Bronchial epithelial cell (primary cell): ENCODE results near the gene APCDD1. TPM values are rescaled to one million over a fixed set of nuclear protein-coding genes. Genes with fewer than 3 reads are reported as not detected.

Experiments used
- DNase-seq: peaks from one replicate; pipeline ENCODE4 v3.0.0-alpha.2; 2010; ENCODE audit warnings: low read depth
- FAIRE-seq: peaks from 2 replicates; lab custom pipeline; 2011; peaks lifted over from hg19 to GRCh38; lab: Jason Lieb, UNC
- H3K27me3 ChIP-seq: 2 replicates; pipeline ENCODE4 v1.5.1; 2011; ENCODE audit warnings: low read length; ENCODE audit not compliant: control insufficient read depth, insufficient read depth
- H3K36me3 ChIP-seq: 2 replicates; pipeline ENCODE4 v1.5.1; 2011; ENCODE audit warnings: low read length; ENCODE audit not compliant: control insufficient read depth, insufficient read depth
- H3K4me3 ChIP-seq: 2 replicates; pipeline ENCODE4 v1.5.1; 2011; ENCODE audit warnings: mild to moderate bottlenecking, low read depth, low read length, control low read depth
- CTCF ChIP-seq: IDR thresholded peaks from 2 replicates; pipeline ENCODE4 v1.5.1; 2011; ENCODE audit warnings: mild to moderate bottlenecking, moderate library complexity, low read length, control low read depth, inconsistent platforms; ENCODE audit not compliant: insufficient read depth, severe bottlenecking
- total RNA-seq: library from RNA; depleted of rRNA; stranded (reverse); fragments of >200 nt; gene quantifications from 2 replicates; pipeline ENCODE4 v1.2.1, GENCODE V29; 2014

APCDD1 gene
- total RNA-seq, 1 donor from 2014 or later: under 0.01 TPM

GRCh38 chr18:10519999-10520935 lies 65.8 kb downstream of the APCDD1 start:
- peak; percentile 83 for TF ChIP-seq CTCF
- no peak for FAIRE-seq
- Histone ChIP-seq H3K4me3 (no peak overlapping the region), H3K27me3 (no peaks in the 10 kb centered on the region), H3K36me3 (no peaks in the 10 kb centered on the region)
- peak; percentile 73 for DNase-seq

GRCh38 chr18:10521566-10521965 lies 67.1 kb downstream of the APCDD1 start:
- Histone ChIP-seq H3K36me3 (no peaks in the 10 kb centered on the region), H3K4me3 (no peak overlapping the region), H3K27me3 (no peaks in the 10 kb centered on the region)
- FAIRE-seq: no peak
- no peak for TF ChIP-seq CTCF
- no peak for DNase-seq

- Histone ChIP-seq H3K4me3 (no peak overlapping the region), H3K36me3 (no peaks in the 10 kb centered on the region), H3K27me3 (no peaks in the 10 kb centered on the region)
- FAIRE-seq (no peak), DNase-seq (no peak)
- TF ChIP-seq CTCF: no peak
These were observed 68.1 kb downstream of the APCDD1 start for GRCh38 chr18:10522574-10522973.

- H3K4me3 ChIP-seq: no peak overlapping the region
- FAIRE-seq (no peak), DNase-seq (no peak)
- H3K36me3 ChIP-seq: no peaks in the 10 kb centered on the region
- H3K27me3 ChIP-seq: no peaks in the 10 kb centered on the region
- no peak for TF ChIP-seq CTCF
These were observed 69.1 kb downstream of the APCDD1 start for GRCh38 chr18:10523544-10523943.

- FAIRE-seq (no peak), DNase-seq (peak; percentile 71)
These were observed 70.3 kb downstream of the APCDD1 start for GRCh38 chr18:10524507-10525370.

More at GRCh38 chr18:10524507-10525370, 70.3 kb downstream of the APCDD1 start:
- no peaks in the 10 kb centered on the region for H3K36me3 ChIP-seq
- no peak overlapping the region for H3K4me3 ChIP-seq
- H3K27me3 ChIP-seq: no peaks in the 10 kb centered on the region
- TF ChIP-seq CTCF: no peak
